Psoas muscle (tissue), 8 donors: Measurements from ENCODE around the gene RPS21. TPM values are rescaled to one million over a fixed set of nuclear protein-coding genes. Genes with fewer than 3 reads are reported as not detected.

Experiments used
- ATAC-seq, 4 donors: fragments of 200-7000 bp; cut with Tn5 transposase; one replicate each; pipeline ENCODE4 v1.9.1; 2020; ENCODE audit warnings: moderate library complexity in 3 of 4, mild to moderate bottlenecking in 2 of 4
- DNase-seq, 2 donors: peaks; one replicate each; pipeline ENCODE4 v3.0.0-alpha.2; 2020
- H3K27ac ChIP-seq: fragments of 200-600 bp; one replicate; pipeline ENCODE4 v1.8.0; 2022
- H3K27me3 ChIP-seq, 3 donors: fragments of 200-600 bp in 1 of 3; one replicate each; pipeline versions ENCODE4 v1.6.1 to v1.8.0; 2013 to 2022; ENCODE audit warnings: low read length in 2 of 3, mild to moderate bottlenecking in 2 of 3, moderate library complexity in 1 of 3; ENCODE audit not compliant: insufficient read depth in 3 of 3
- H3K36me3 ChIP-seq, 2 donors: fragments of 200-600 bp in 1 of 2; one replicate each; pipeline versions ENCODE4 v1.6.1 to v1.8.0; 2013 to 2022; ENCODE audit warnings: low read depth in 1 of 2, mild to moderate bottlenecking in 1 of 2, moderate library complexity in 1 of 2; ENCODE audit not compliant: insufficient read depth in 1 of 2
- H3K4me1 ChIP-seq: fragments of 200-600 bp; one replicate; pipeline ENCODE4 v1.8.0; 2022
- H3K4me3 ChIP-seq: fragments of 200-600 bp; one replicate; pipeline ENCODE4 v1.8.0; 2022; ENCODE audit warnings: mild to moderate bottlenecking
- H3K9me3 ChIP-seq: fragments of 200-600 bp; one replicate; pipeline ENCODE4 v1.8.0; 2022
- CTCF ChIP-seq: fragments of 200-600 bp; IDR thresholded peaks from one replicate; pipeline ENCODE4 v1.8.0; 2022; ENCODE audit warnings: antibody characterized with exemption
- WGBS, 3 donors: extraction: QIAGEN DNeasy Blood & Tissue Kit; methylation state at CpG; one replicate each; pipeline versions ENCODE4 v1.1.6 to v1.1.7; 2013; 5-methylcytosine and 5-hydroxymethylcytosine counted together
- intact Hi-C, 2 donors: fragments of 100-400 bp; cut with DNase I; formaldehyde crosslinking; loops; one replicate each; pipeline versions ENCODE4 v1.11.0 to v1.14.2; 2022
- polyA plus RNA-seq, 3 donors: library from polyadenylated mRNA; stranded (reverse); fragments of 200-250 nt; gene quantifications; one replicate each; pipeline ENCODE4 v1.2.3, GENCODE V29; 2013
- total RNA-seq, 4 donors: library from RNA; stranded (reverse); fragmentation: NEBNext Ultra II Directional in 2 of 4; extraction: Animal tissue kit (Norgen Biotek cat#: 25700) in 2 of 4; gene quantifications; one replicate each; pipeline versions ENCODE4 v1.2.1 to v1.2.4, GENCODE V29; 2021 to 2023
- donor health status: healthy with polysubstance abuse.
- donor health status: DM: no; HTN: no; CAD: no; lungs with moderate emphysema.
- donor health status: Bipolar disorder and iron deficiency.
- donor health status: healthy.
- donor health status: DM: yes; HTN: yes; CAD: no.
- donor health status: DM: no; HTN: no; CAD: no.
- donor health status: DM: no; HTN: no; CAD: no.
- donor health status: DM: yes; HTN: yes; CAD: no.

The RPS21 gene
- total and polyA plus RNA-seq, 7 donors: 602 to 5,162 (median 1,206) TPM

GRCh38 chr20:62357187-62357667 lies 29.7 kb upstream of the RPS21 start:
- no peak for TF ChIP-seq CTCF
- WGBS, 3 donors: 17 to 18% (median 18%) methylated on average over 25 of the region's 25 CpGs
- Histone ChIP-seq H3K4me3 (peak overlapping the region; percentile 42), H3K9me3 (no peaks in the 10 kb centered on the region), H3K27ac (peak overlapping the region; percentile 85), H3K27me3 (no peaks in the 10 kb centered on the region), H3K4me1 (peaks cover 65% of the 10 kb centered on the region), H3K36me3 (peaks cover 0 to 9% of the 10 kb centered on the region in 2 donors)
- intact Hi-C loops: no loop called here
- DNase-seq (peak; percentile 79 to 86), ATAC-seq (peak; percentile 16 to 36 (median 29))

- Histone ChIP-seq H3K36me3 (peaks cover 0 to 9% of the 10 kb centered on the region in 2 donors), H3K4me1 (peaks cover 61% of the 10 kb centered on the region), H3K4me3 (peak overlapping the region; percentile 42), H3K9me3 (no peaks in the 10 kb centered on the region), H3K27ac (peak overlapping the region; percentile 85), H3K27me3 (no peaks in the 10 kb centered on the region)
- DNase-seq: peak; percentile 40 to 63
- no peak for TF ChIP-seq CTCF
- intact Hi-C loops: no loop called here
- 16 to 25% (median 23%) methylated on average over 7 of the region's 7 CpGs for WGBS, 3 donors
- peak in 2 of 4 donors; percentile 1 for ATAC-seq
Observed at GRCh38 chr20:62357681-62358080, 29.2 kb upstream of the RPS21 start.

- H3K27me3 ChIP-seq: no peaks in the 10 kb centered on the region
- DNase-seq: peak; percentile 84 to 92
- intact Hi-C loops: no loop called here
- WGBS, 3 donors: 16 to 24% (median 18%) methylated on average over 22 to 24 of the region's 24 CpGs
- peak overlapping the region; percentile 85 for H3K27ac ChIP-seq
- no peaks in the 10 kb centered on the region for H3K9me3 ChIP-seq
- TF ChIP-seq CTCF: no peak
- H3K4me3 ChIP-seq: peak overlapping the region; percentile 42
- H3K4me1 ChIP-seq: peaks cover 61% of the 10 kb centered on the region
- peak; percentile 82 to 86 (median 83) for ATAC-seq
- H3K36me3 ChIP-seq: peaks cover 0 to 5% of the 10 kb centered on the region in 2 donors
Observed at GRCh38 chr20:62358171-62359042, 28.5 kb upstream of the RPS21 start.

GRCh38 chr20:62359043-62359490 lies 27.8 kb upstream of the RPS21 start:
- Histone ChIP-seq H3K9me3 (no peaks in the 10 kb centered on the region), H3K4me3 (peak overlapping the region; percentile 42), H3K4me1 (peaks cover 66% of the 10 kb centered on the region), H3K27ac (peak overlapping the region; percentile 85), H3K27me3 (no peaks in the 10 kb centered on the region), H3K36me3 (peaks cover 0 to 5% of the 10 kb centered on the region in 2 donors)
- 31 to 42% (median 38%) methylated on average over 15 to 16 of the region's 16 CpGs for WGBS, 3 donors
- intact Hi-C loops: no loop called here
- DNase-seq (no peak), ATAC-seq (no peak)
- TF ChIP-seq CTCF: no peak
